Right ventricle myocardium inferior (tissue), 1 donor: ENCODE measurements around the gene RMND5B. TPM values are rescaled to one million over a fixed set of nuclear protein-coding genes. Genes with fewer than 3 reads are reported as not detected.
A peak's percentile ranks its signal among the peaks of the same experiment; 100 is the strongest.
"Not testable (repeated sequence)": the region's sequence is repeated elsewhere in the genome, so short reads cannot be mapped to it uniquely, and the experiment has no call there.

Experiments used
- ATAC-seq: fragments of 200-7000 bp; cut with Tn5 transposase; one replicate; pipeline ENCODE4 v1.9.1; 2020; ENCODE audit warnings: mild to moderate bottlenecking, moderate library complexity
- DNase-seq: peaks from one replicate; pipeline ENCODE4 v3.0.0; 2021; ENCODE audit errors: missing footprints
- intact Hi-C: fragments of 100-400 bp; cut with DNase I; formaldehyde crosslinking; loops from one replicate; pipeline ENCODE4 v1.11.0; 2022
- total RNA-seq: library from RNA; stranded (reverse); fragmentation: NEBNext Ultra II Directional; extraction: Animal tissue kit (Norgen Biotek cat#: 25700); gene quantifications from one replicate; pipeline ENCODE4 v1.2.1, GENCODE V29; 2021
- donor health status: DM: no; HTN: yes; CAD: no; lungs with severe emphysema.

Gene RMND5B
- total RNA-seq, 1 donor from 2014 or later: 35.2 TPM

GRCh38 chr5:178123966-178124925 lies 6.6 kb upstream of the RMND5B start:
- intact Hi-C loops: no loop called here
- no peak for ATAC-seq
- DNase-seq: no peak

- ATAC-seq (peak; percentile 63), DNase-seq (no peak)
- intact Hi-C loops: no loop called here
Observed at GRCh38 chr5:178125253-178125906, 5.4 kb upstream of the RMND5B start.

GRCh38 chr5:178126556-178126955 lies 4.3 kb upstream of the RMND5B start:
- DNase-seq (no peak), ATAC-seq (no peak)
- intact Hi-C loops: no loop called here

GRCh38 chr5:178127300-178128009 lies 3.4 kb upstream of the RMND5B start:
- intact Hi-C loops, ATAC-seq, DNase-seq: not testable (repeated sequence)

- DNase-seq (no peak), ATAC-seq (no peak)
- intact Hi-C loops: no loop called here
Observed at GRCh38 chr5:178129296-178129695, 1.5 kb upstream of the RMND5B start.

GRCh38 chr5:178130234-178130575 lies 609 bp upstream of the RMND5B start:
- DNase-seq: not testable (repeated sequence)
- peak; percentile 17 for ATAC-seq
- intact Hi-C loops: loop anchor here (2.0 kb wide), 1 partner anchor 17 kb away; the partner anchor contains the start of gene N4BP3

GRCh38 chr5:178131446-178131996 lies 707 bp downstream of the RMND5B start:
- DNase-seq (no peak), ATAC-seq (no peak)
- intact Hi-C loops: loop anchor here (2.0 kb wide), 1 partner anchor 19 kb away; the partner anchor contains the start of gene N4BP3

GRCh38 chr5:178136990-178137389 lies 6.2 kb downstream of the RMND5B start:
- intact Hi-C loops: no loop called here
- DNase-seq (no peak), ATAC-seq (no peak)

- ATAC-seq (peak; percentile 32), DNase-seq (no peak)
- intact Hi-C loops: no loop called here
Observed at GRCh38 chr5:178137991-178138390, 7.2 kb downstream of the RMND5B start.

- DNase-seq: no peak
- no peak for ATAC-seq
- intact Hi-C loops: no loop called here
Observed at GRCh38 chr5:178141550-178141949, 10.7 kb downstream of the RMND5B start.

- ATAC-seq: no peak
- DNase-seq: no peak
- intact Hi-C loops: no loop called here
Observed at GRCh38 chr5:178142642-178143041, 11.8 kb downstream of the RMND5B start.

GRCh38 chr5:178143246-178143645 lies 12.4 kb downstream of the RMND5B start:
- intact Hi-C loops: no loop called here
- ATAC-seq: no peak

GRCh38 chr5:178143901-178144300 lies 13.1 kb downstream of the RMND5B start:
- ATAC-seq: peak; percentile 84
- intact Hi-C loops: no loop called here
- peak; percentile 87 for DNase-seq

More at GRCh38 chr5:178143246-178143645, 12.4 kb downstream of the RMND5B start:
- no peak for DNase-seq

GRCh38 chr5:178145965-178146820 lies 15.4 kb downstream of the RMND5B start:
- intact Hi-C loops: loop anchor here (1.0 kb wide), 1 partner anchor 70 kb away; no protein-coding TSS in a partner anchor
- no peak for DNase-seq
- no peak for ATAC-seq

GRCh38 chr5:178147406-178147805 lies 16.6 kb downstream of the RMND5B start:
- intact Hi-C loops: no loop called here
- DNase-seq (no peak), ATAC-seq (no peak)

- no peak for DNase-seq
- intact Hi-C loops: no loop called here
- no peak for ATAC-seq
Observed at GRCh38 chr5:178149199-178149932, 18.6 kb downstream of the RMND5B start.

GRCh38 chr5:178150977-178151734 lies 20.3 kb downstream of the RMND5B start:
- DNase-seq: no peak
- intact Hi-C loops: no loop called here
- no peak for ATAC-seq
